Smooth muscle cell (in vitro differentiated cells): ENCODE measurements around the gene CES3. TPM values are rescaled to one million over a fixed set of nuclear protein-coding genes. Genes with fewer than 3 reads are reported as not detected.
"Not testable (repeated sequence)": the region's sequence is repeated elsewhere in the genome, so short reads cannot be mapped to it uniquely, and the experiment has no call there.

ENCODE experiments used
- DNase-seq: peaks from one replicate; lab custom pipeline; 2025; ENCODE audit not compliant: unreplicated experiment; lab: John Stamatoyannopoulos, UW
- H2AFZ ChIP-seq: fragments of 200-600 bp; sonication (generic); 2 replicates; pipeline ENCODE4 v1.6.0; 2016; ENCODE audit warnings: antibody characterized with exemption, low read depth, mild to moderate bottlenecking
- H3F3A ChIP-seq: fragments of 200-600 bp; sonication (generic); 2 replicates; pipeline ENCODE4 v1.6.0; 2017; ENCODE audit warnings: antibody characterized with exemption, low read depth
- H3K27ac ChIP-seq: fragments of 200-600 bp; sonication (generic); 2 replicates; pipeline ENCODE4 v1.5.1; 2016; ENCODE audit warnings: low read depth, mild to moderate bottlenecking
- H3K27me3 ChIP-seq: fragments of 200-600 bp; sonication (generic); 2 replicates; pipeline ENCODE4 v1.6.1; 2016; ENCODE audit warnings: low read depth, mild to moderate bottlenecking
- H3K36me3 ChIP-seq: fragments of 200-600 bp; sonication (generic); 2 replicates; pipeline ENCODE4 v1.5.1; 2016; ENCODE audit warnings: low read depth
- H3K4me1 ChIP-seq: fragments of 200-600 bp; sonication (generic); 2 replicates; pipeline ENCODE4 v1.5.1; 2016; ENCODE audit warnings: low read depth
- H3K4me2 ChIP-seq: fragments of 200-600 bp; sonication (generic); 2 replicates; pipeline ENCODE4 v1.6.0; 2016; ENCODE audit warnings: mild to moderate bottlenecking
- H3K4me3 ChIP-seq: fragments of 200-600 bp; sonication (generic); 2 replicates; pipeline ENCODE4 v1.5.1; 2016; ENCODE audit warnings: mild to moderate bottlenecking
- H3K79me2 ChIP-seq: fragments of 200-600 bp; sonication (generic); 2 replicates; pipeline ENCODE4 v1.6.0; 2016; ENCODE audit warnings: low read depth, mild to moderate bottlenecking
- H3K9ac ChIP-seq: fragments of 200-600 bp; sonication (generic); 2 replicates; pipeline ENCODE4 v1.6.0; 2016; ENCODE audit warnings: low read depth
- H3K9me3 ChIP-seq: fragments of 200-600 bp; sonication (generic); replicated peaks from 2 replicates; pipeline ENCODE4 v1.5.1; 2016; ENCODE audit warnings: low read depth
- H4K20me1 ChIP-seq: fragments of 200-600 bp; sonication (generic); 2 replicates; pipeline ENCODE4 v1.6.0; 2016; ENCODE audit warnings: low read depth
- CTCF ChIP-seq: fragments of 200-600 bp; sonication (generic); IDR thresholded peaks from 2 replicates; pipeline ENCODE4 v1.5.1; 2017; ENCODE audit warnings: borderline replicate concordance, mild to moderate bottlenecking, antibody characterized with exemption; ENCODE audit not compliant: insufficient read depth, poor library complexity, severe bottlenecking
- WGBS: methylation state at CpG from one replicate; pipeline ENCODE4 v1.1.7; 2016; ENCODE audit warnings: low lambda C conversion rate; 5-methylcytosine and 5-hydroxymethylcytosine counted together
- polyA plus RNA-seq: library from polyadenylated mRNA; unstranded; fragments of >200 nt; fragmentation: Nextera tagmentation; extraction: Ambion mirVana; gene quantifications from 2 replicates; pipeline ENCODE4 v1.2.1, GENCODE V29; 2016
- total RNA-seq: library from RNA; depleted of rRNA; stranded (reverse); fragments of >200 nt; gene quantifications from 2 replicates; pipeline ENCODE4 v1.2.3, GENCODE V29; 2014

CES3 gene
- total and polyA plus RNA-seq, 2 experiments from 2014 or later, result 0.22 TPM; not detected in 1

- Histone ChIP-seq H3F3A (no peaks in the 10 kb centered on the region), H3K9me3 (no peaks in the 10 kb centered on the region), H2AFZ (no peak within 1 kb of the TSS), H3K9ac (no peak within 1 kb of the TSS), H3K36me3 (no peaks in the 10 kb centered on the region), H3K4me2 (no peak within 1 kb of the TSS), H3K27me3 (no peaks in the 10 kb centered on the region), H4K20me1 (no peaks in the 10 kb centered on the region), H3K79me2 (no peaks in the 10 kb centered on the region), H3K4me3 (no peak within 1 kb of the TSS), H3K4me1 (no peaks in the 10 kb centered on the region), H3K27ac (no peak within 1 kb of the TSS)
- no peak for DNase-seq
- no peak for TF ChIP-seq CTCF
- WGBS, result 75% methylated on average over 11 of the region's 11 CpGs
These were observed 27.2 kb downstream of the CES3 start, which contains the start of gene CES4A for GRCh38 chr16:66988197-66988788. Gene CES4A (plus strand): TSS chr16:66988589. CDS start chr16:66988773, 184 bp downstream.

- Histone ChIP-seq H3K4me2 (no peak overlapping the region), H3K4me1 (no peaks in the 10 kb centered on the region), H3K27ac (no peak overlapping the region), H3F3A (no peaks in the 10 kb centered on the region), H3K27me3 (no peaks in the 10 kb centered on the region), H3K4me3 (no peak overlapping the region), H3K9ac (no peak overlapping the region), H3K79me2 (no peaks in the 10 kb centered on the region), H4K20me1 (no peaks in the 10 kb centered on the region), H3K36me3 (no peaks in the 10 kb centered on the region), H2AFZ (no peak overlapping the region), H3K9me3 (no peaks in the 10 kb centered on the region)
- WGBS, result 83% methylated on average over 2 of the region's 2 CpGs
- no peak for TF ChIP-seq CTCF
- DNase-seq, result no peak
These were observed 30.5 kb downstream of the CES3 start for GRCh38 chr16:66991545-66992077.

GRCh38 chr16:66993558-66993957 is 32.5 kb downstream of the CES3 start:
- H3K4me2 ChIP-seq, H3K27ac ChIP-seq, H3K36me3 ChIP-seq, H4K20me1 ChIP-seq, H3F3A ChIP-seq, H3K9ac ChIP-seq, H3K9me3 ChIP-seq, H2AFZ ChIP-seq, H3K4me1 ChIP-seq, DNase-seq, H3K4me3 ChIP-seq, H3K27me3 ChIP-seq, H3K79me2 ChIP-seq: not testable (repeated sequence)
- WGBS, result 92% methylated on average over 12 of the region's 12 CpGs

GRCh38 chr16:66996324-66996982 is 35.4 kb downstream of the CES3 start:
- no peaks in the 10 kb centered on the region for H4K20me1 ChIP-seq
- no peaks in the 10 kb centered on the region for H3K9me3 ChIP-seq
- H3K4me2 ChIP-seq, result no peak overlapping the region
- no peak overlapping the region for H3K27ac ChIP-seq
- H3K79me2 ChIP-seq, result no peaks in the 10 kb centered on the region
- H3K4me1 ChIP-seq, result no peaks in the 10 kb centered on the region
- no peak for TF ChIP-seq CTCF
- no peaks in the 10 kb centered on the region for H3K36me3 ChIP-seq
- WGBS, result 74% methylated on average over 6 of the region's 6 CpGs
- no peak overlapping the region for H3K9ac ChIP-seq
- DNase-seq, result no peak
- no peaks in the 10 kb centered on the region for H3F3A ChIP-seq
- peaks cover under 1% of the 10 kb centered on the region for H3K27me3 ChIP-seq
- no peak overlapping the region for H3K4me3 ChIP-seq
- no peak overlapping the region for H2AFZ ChIP-seq
